ENCODE data around the gene CREB3. TPM values are rescaled to one million over a fixed set of nuclear protein-coding genes. Genes with fewer than 3 reads are reported as not detected.

Gene CREB3
- polyA plus RNA-seq, 1 experiment, result 51.1 TPM

GRCh38 chr9:35734096-35734495, 1.6 kb downstream of the CREB3 start:
- no peaks in the 10 kb centered on the region for H3K27me3 ChIP-seq (ENCODE audit: control insufficient read depth, insufficient read depth, low read length)
- peak overlapping the region; percentile 98 for H3K4me3 ChIP-seq (ENCODE audit: low read depth, low read length)
- no peak overlapping the region for H3K27ac ChIP-seq (ENCODE audit: low read depth, low read length)
- CTCF ChIA-PET, result interaction anchor here (0.6 to 2.9 kb wide), 5 partner anchors 13 to 148 kb away, joined by 3 to 46 read pairs (median 3); partner anchors contain the start of genes ARHGEF39, CCDC107, GBA2 and RGP1
- H3K9me3 ChIP-seq (ENCODE audit: control insufficient read depth, insufficient read depth, low read length), result no peaks in the 10 kb centered on the region; the same call in 1 of the 2 replicates
- TF ChIP-seq CTCF (IDR thresholded peaks at IDR 0.05; ENCODE audit: low read depth, low read length), result no peak
- DNase-seq (ENCODE audit: low read depth, low spot score), result no peak
- POLR2A ChIA-PET, result no interaction called here

GRCh38 chr9:35736201-35736633, 3.8 kb downstream of the CREB3 start:
- Histone ChIP-seq H3K4me3 (ENCODE audit: low read depth, low read length) (no peak overlapping the region), H3K9me3 (ENCODE audit: control insufficient read depth, insufficient read depth, low read length) (no peaks in the 10 kb centered on the region; the same call in 1 of the 2 replicates), H3K27me3 (ENCODE audit: control insufficient read depth, insufficient read depth, low read length) (no peaks in the 10 kb centered on the region), H3K27ac (ENCODE audit: low read depth, low read length) (peak overlapping the region; percentile 31)
- ChIA-PET POLR2A (interaction anchor here (1.1 kb wide), 1 partner anchor 9 kb away, joined by 3 read pairs; no protein-coding TSS in a partner anchor), CTCF (interaction anchor here (0.8 to 2.9 kb wide), 9 partner anchors 9 to 146 kb away, joined by 3 to 46 read pairs (median 5); partner anchors contain the start of genes ARHGEF39, GBA2 and RGP1)
- no peak for DNase-seq (ENCODE audit: low read depth, low spot score)
- peak; percentile 96 for TF ChIP-seq CTCF (IDR thresholded peaks at IDR 0.05; ENCODE audit: low read depth, low read length)

GRCh38 chr9:35737143-35737542, 4.7 kb downstream of the CREB3 start:
- Histone ChIP-seq H3K27ac (ENCODE audit: low read depth, low read length) (no peak overlapping the region), H3K9me3 (ENCODE audit: control insufficient read depth, insufficient read depth, low read length) (no peaks in the 10 kb centered on the region; the same call in 1 of the 2 replicates), H3K27me3 (ENCODE audit: control insufficient read depth, insufficient read depth, low read length) (no peaks in the 10 kb centered on the region), H3K4me3 (ENCODE audit: low read depth, low read length) (no peak overlapping the region)
- TF ChIP-seq CTCF (IDR thresholded peaks at IDR 0.05; ENCODE audit: low read depth, low read length), result no peak
- no peak for DNase-seq (ENCODE audit: low read depth, low spot score)
- ChIA-PET POLR2A (no interaction called here), CTCF (no interaction called here)

- ChIA-PET POLR2A (no interaction called here), CTCF (no interaction called here)
- H3K27ac ChIP-seq (ENCODE audit: low read depth, low read length), result no peak overlapping the region
- no peak for TF ChIP-seq CTCF (IDR thresholded peaks at IDR 0.05; ENCODE audit: low read depth, low read length)
- no peak for DNase-seq (ENCODE audit: low read depth, low spot score)
- no peak overlapping the region for H3K4me3 ChIP-seq (ENCODE audit: low read depth, low read length)
- no peaks in the 10 kb centered on the region for H3K27me3 ChIP-seq (ENCODE audit: control insufficient read depth, insufficient read depth, low read length)
- H3K9me3 ChIP-seq (ENCODE audit: control insufficient read depth, insufficient read depth, low read length), result no peaks in the 10 kb centered on the region
Measured at GRCh38 chr9:35738186-35738585, 5.7 kb downstream of the CREB3 start.

GRCh38 chr9:35738924-35739323, 6.5 kb downstream of the CREB3 start:
- DNase-seq (ENCODE audit: low read depth, low spot score), result no peak
- POLR2A ChIA-PET, result interaction anchor here (0.7 to 1.1 kb wide), 2 partner anchors 10 to 11 kb away, joined by 3 to 5 read pairs; partner anchors contain the start of genes GBA2 and RGP1
- no peak overlapping the region for H3K27ac ChIP-seq (ENCODE audit: low read depth, low read length)
- TF ChIP-seq CTCF (IDR thresholded peaks at IDR 0.05; ENCODE audit: low read depth, low read length), result no peak
- H3K9me3 ChIP-seq (ENCODE audit: control insufficient read depth, insufficient read depth, low read length), result no peaks in the 10 kb centered on the region
- no peak overlapping the region for H3K4me3 ChIP-seq (ENCODE audit: low read depth, low read length)
- H3K27me3 ChIP-seq (ENCODE audit: control insufficient read depth, insufficient read depth, low read length), result no peaks in the 10 kb centered on the region
- CTCF ChIA-PET, result interaction anchor here (0.6 to 1.1 kb wide), 3 partner anchors 9 to 561 kb away, joined by 3 to 4 read pairs (median 4); no protein-coding TSS in a partner anchor
